ENCODE measurements around the gene DIABLO. TPM values are rescaled to one million over a fixed set of nuclear protein-coding genes. Genes with fewer than 3 reads are reported as not detected.

The DIABLO gene
- total RNA-seq, 4 donors from 2014 or later, result 30.8 to 43.6 (median 39.3) TPM

- H3K27me3 ChIP-seq, result no peaks in the 10 kb centered on the region
- H3K36me3 ChIP-seq, result peaks cover 39 to 83% (median 68%) of the 10 kb centered on the region in 4 donors
- TF ChIP-seq EP300 (IDR thresholded peaks at IDR 0.05) (no peak), POLR2A (IDR thresholded peaks at IDR 0.05; ENCODE audit: low read depth) (no peak), CTCF (IDR thresholded peaks at IDR 0.05) (no peak), POLR2AphosphoS5 (IDR thresholded peaks at IDR 0.05) (no peak)
- no peaks in the 10 kb centered on the region for H3K4me1 ChIP-seq
- H3K9me3 ChIP-seq, result no peaks in the 10 kb centered on the region
- intact Hi-C loops (cut with DNase I), result no loop called here
- H3K4me3 ChIP-seq, result no peak overlapping the region
- no peak for DNase-seq (ENCODE audit: extremely low spot score)
- no peak overlapping the region for H3K27ac ChIP-seq (replicated peaks in 1 of 4)
- 88% methylated on average over 1 of the region's 1 CpG for WGBS
Measured at GRCh38 chr12:122245553-122245952, 19.7 kb upstream of the DIABLO start.

- DNase-seq (ENCODE audit: extremely low spot score), result no peak
- Histone ChIP-seq H3K36me3 (peaks cover 35 to 83% (median 68%) of the 10 kb centered on the region in 4 donors), H3K27me3 (no peaks in the 10 kb centered on the region), H3K4me1 (no peaks in the 10 kb centered on the region), H3K27ac (replicated peaks in 1 of 4) (no peak overlapping the region), H3K9me3 (no peaks in the 10 kb centered on the region), H3K4me3 (no peak overlapping the region)
- intact Hi-C loops (cut with DNase I), result no loop called here
- no peak for TF ChIP-seq EP300 (IDR thresholded peaks at IDR 0.05)
- no peak for TF ChIP-seq POLR2A (IDR thresholded peaks at IDR 0.05; ENCODE audit: low read depth)
- no peak for TF ChIP-seq CTCF (IDR thresholded peaks at IDR 0.05)
- TF ChIP-seq POLR2AphosphoS5 (IDR thresholded peaks at IDR 0.05), result no peak
- 91% methylated on average over 11 of the region's 11 CpGs for WGBS
Measured at GRCh38 chr12:122244565-122245371, 18.9 kb upstream of the DIABLO start.

- intact Hi-C loops (cut with DNase I), result no loop called here
- no peaks in the 10 kb centered on the region for H3K9me3 ChIP-seq
- WGBS, result 90% methylated on average over 6 of the region's 6 CpGs
- no peak for TF ChIP-seq POLR2AphosphoS5 (IDR thresholded peaks at IDR 0.05)
- TF ChIP-seq POLR2A (IDR thresholded peaks at IDR 0.05; ENCODE audit: low read depth), result no peak
- no peak for TF ChIP-seq CTCF (IDR thresholded peaks at IDR 0.05)
- TF ChIP-seq EP300 (IDR thresholded peaks at IDR 0.05), result no peak
- peaks cover 34 to 83% (median 63%) of the 10 kb centered on the region in 4 donors for H3K36me3 ChIP-seq
- H3K4me3 ChIP-seq, result no peak overlapping the region
- H3K27ac ChIP-seq (replicated peaks in 1 of 4), result no peak overlapping the region
- DNase-seq (ENCODE audit: extremely low spot score), result no peak
- no peaks in the 10 kb centered on the region for H3K27me3 ChIP-seq
- H3K4me1 ChIP-seq, result no peaks in the 10 kb centered on the region
Measured at GRCh38 chr12:122243965-122244364, 18.1 kb upstream of the DIABLO start.

- intact Hi-C loops (cut with DNase I), result no loop called here
- 98% methylated on average over 5 of the region's 5 CpGs for WGBS
- DNase-seq (ENCODE audit: extremely low spot score), result no peak
- Histone ChIP-seq H3K27me3 (no peaks in the 10 kb centered on the region), H3K9me3 (no peaks in the 10 kb centered on the region), H3K4me3 (no peak overlapping the region), H3K27ac (replicated peaks in 1 of 4) (no peak overlapping the region), H3K4me1 (no peaks in the 10 kb centered on the region), H3K36me3 (peaks cover 43 to 97% (median 85%) of the 10 kb centered on the region in 4 donors)
- TF ChIP-seq CTCF (IDR thresholded peaks at IDR 0.05) (no peak), POLR2AphosphoS5 (IDR thresholded peaks at IDR 0.05) (no peak), EP300 (IDR thresholded peaks at IDR 0.05) (no peak), POLR2A (IDR thresholded peaks at IDR 0.05; ENCODE audit: low read depth) (no peak)
Measured at GRCh38 chr12:122238861-122239260, 13.0 kb upstream of the DIABLO start.
